Epithelial cell of proximal tubule (primary cell): ENCODE data around the gene IRX6. TPM values are rescaled to one million over a fixed set of nuclear protein-coding genes. Genes with fewer than 3 reads are reported as not detected.

Experiments used
- DNase-seq: peaks from one replicate; pipeline ENCODE4 v3.0.0-alpha.2; 2011; ENCODE audit warnings: low read depth
- H3K4me3 ChIP-seq: 2 replicates; pipeline ENCODE4 v1.5.1; 2011; ENCODE audit warnings: low read depth, mild to moderate bottlenecking, low read length
- total RNA-seq: library from RNA; depleted of rRNA; stranded (reverse); fragments of >200 nt; gene quantifications from 2 replicates; pipeline ENCODE4 v1.2.3, GENCODE V29; 2015
- TF ChIP-seq, protein P1 (sequence below): conservative IDR thresholded peaks from 2 replicates; pipeline ENCODE4 v1.5.1; 2012; ENCODE audit warnings: low read depth, mild to moderate bottlenecking, low read length

Gene IRX6
- total RNA-seq, 1 donor from 2014 or later = 2.2 TPM

DNA sequence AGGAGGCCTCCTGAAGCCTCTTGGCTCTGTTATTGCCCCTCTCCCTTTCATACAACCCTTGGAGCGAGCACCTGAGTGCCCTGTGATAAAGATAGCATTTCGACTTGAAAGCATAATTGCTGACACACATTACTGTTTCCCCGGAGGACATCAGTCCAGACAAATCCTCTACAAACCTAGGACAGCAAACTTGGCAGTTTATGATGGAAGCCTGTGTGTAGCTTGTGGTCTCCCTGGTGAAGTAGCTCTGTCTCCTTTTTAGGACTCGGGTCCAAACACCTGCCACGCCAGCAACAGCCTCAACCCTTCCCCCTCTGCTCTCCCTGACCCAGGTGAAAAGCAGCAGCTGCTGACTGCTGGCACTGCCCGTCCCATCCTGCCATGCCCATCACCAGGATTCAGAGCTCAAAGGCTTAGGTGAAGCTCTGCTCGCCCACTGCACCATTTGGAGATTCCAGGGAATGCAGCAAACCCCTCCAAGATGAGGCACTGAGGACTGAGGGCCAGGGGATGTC, 55.9 kb downstream of the IRX6 start:
- H3K4me3 ChIP-seq = no peak overlapping the region

More for the DNA sequence above, 55.9 kb downstream of the IRX6 start:
- TF ChIP-seq, protein P1, sequence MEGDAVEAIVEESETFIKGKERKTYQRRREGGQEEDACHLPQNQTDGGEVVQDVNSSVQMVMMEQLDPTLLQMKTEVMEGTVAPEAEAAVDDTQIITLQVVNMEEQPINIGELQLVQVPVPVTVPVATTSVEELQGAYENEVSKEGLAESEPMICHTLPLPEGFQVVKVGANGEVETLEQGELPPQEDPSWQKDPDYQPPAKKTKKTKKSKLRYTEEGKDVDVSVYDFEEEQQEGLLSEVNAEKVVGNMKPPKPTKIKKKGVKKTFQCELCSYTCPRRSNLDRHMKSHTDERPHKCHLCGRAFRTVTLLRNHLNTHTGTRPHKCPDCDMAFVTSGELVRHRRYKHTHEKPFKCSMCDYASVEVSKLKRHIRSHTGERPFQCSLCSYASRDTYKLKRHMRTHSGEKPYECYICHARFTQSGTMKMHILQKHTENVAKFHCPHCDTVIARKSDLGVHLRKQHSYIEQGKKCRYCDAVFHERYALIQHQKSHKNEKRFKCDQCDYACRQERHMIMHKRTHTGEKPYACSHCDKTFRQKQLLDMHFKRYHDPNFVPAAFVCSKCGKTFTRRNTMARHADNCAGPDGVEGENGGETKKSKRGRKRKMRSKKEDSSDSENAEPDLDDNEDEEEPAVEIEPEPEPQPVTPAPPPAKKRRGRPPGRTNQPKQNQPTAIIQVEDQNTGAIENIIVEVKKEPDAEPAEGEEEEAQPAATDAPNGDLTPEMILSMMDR = no peak
- DNase-seq = no peak

Other genes with a start within 250 kb of the IRX6 start
- 5.6 and 19.2 TPM in 2 replicates for gene MMP2, start 155.0 kb downstream of the IRX6 start, total RNA-seq
- 3.7 and 7.5 TPM in 2 replicates for gene LPCAT2, start 184.9 kb downstream of the IRX6 start, total RNA-seq
- not detected in 2 replicates for gene CAPNS2, start 242.5 kb downstream of the IRX6 start, total RNA-seq